ENCODE results near the gene TESK2. TPM values are rescaled to one million over a fixed set of nuclear protein-coding genes. Genes with fewer than 3 reads are reported as not detected.
"Not testable (repeated sequence)": the region's sequence is repeated elsewhere in the genome, so short reads cannot be mapped to it uniquely, and the experiment has no call there.

TESK2 gene
- total and polyA plus RNA-seq, 2 of the 8 experiments (the other 6 are each of a cell fraction or from before 2014, with no cell fraction given): 10.8 to 12.6 TPM

DNA sequence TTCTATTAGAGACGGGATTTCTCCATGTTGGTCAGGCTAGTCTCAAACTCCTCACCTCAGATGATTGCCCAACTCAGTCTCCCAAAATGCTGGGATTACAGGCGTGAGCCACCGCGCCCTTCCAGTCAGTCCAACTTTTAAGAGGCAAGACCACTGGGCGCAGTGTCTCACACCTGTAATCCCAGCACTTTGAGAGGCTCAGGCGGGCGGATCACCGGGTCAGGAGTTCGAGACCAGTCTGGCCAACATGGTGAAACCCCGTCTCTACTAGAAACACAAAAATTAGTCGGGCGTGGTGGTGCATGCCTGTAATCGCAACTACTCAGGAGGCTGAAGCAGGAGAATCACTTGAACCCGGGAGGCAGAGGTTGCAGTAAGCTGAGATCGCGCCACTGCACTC, 28.8 kb upstream of the TESK2 start:
- peaks cover 20 to 29% of the 10 kb centered on the region in 2 experiments for H4K20me1 ChIP-seq (replicated peaks in 1 of 2; ENCODE audit: control insufficient read depth in 1 of 2, insufficient read depth in 2 of 2, low read length in 2 of 2)
- H3K27me3 ChIP-seq (replicated peaks in 1 of 4; ENCODE audit: control insufficient read depth in 3 of 4, extremely low read depth in 1 of 4, insufficient read depth in 3 of 4, low read length in 3 of 4); H2BK120ac ChIP-seq (replicated peaks; ENCODE audit: low read depth, low read length); H3K18ac ChIP-seq (ENCODE audit: extremely low read depth, low read length); H2BK12ac ChIP-seq (ENCODE audit: low read depth, low read length); H2AFZ ChIP-seq (ENCODE audit: low read length); H3K9ac ChIP-seq (replicated peaks in 1 of 4; ENCODE audit: extremely low read depth in 1 of 4, low read depth in 3 of 4, low read length in 3 of 4); FAIRE-seq; H3K4ac ChIP-seq (replicated peaks; ENCODE audit: insufficient read length, low read depth, low read length); H3K23ac ChIP-seq (ENCODE audit: insufficient read length); H3K14ac ChIP-seq (ENCODE audit: insufficient read length); DNase-seq (ENCODE audit: low read depth in 1 of 2, low spot score in 2 of 2); H4K8ac ChIP-seq (ENCODE audit: extremely low read depth, insufficient read depth, low read length); H2BK5ac ChIP-seq (ENCODE audit: low read depth, low read length); H3K79me1 ChIP-seq (ENCODE audit: low read depth, low read length); H4K5ac ChIP-seq (ENCODE audit: insufficient read length, low read depth, low read length); H2AK5ac ChIP-seq (ENCODE audit: low read depth, low read length); H2BK20ac ChIP-seq (ENCODE audit: low read length); H3K27ac ChIP-seq (ENCODE audit: low read depth, low read length); H4K91ac ChIP-seq (replicated peaks; ENCODE audit: insufficient read length, low read length); H3K56ac ChIP-seq (replicated peaks; ENCODE audit: insufficient read length, low read depth, low read length); H3K23me2 ChIP-seq (ENCODE audit: low read depth, low read length); H2BK15ac ChIP-seq (ENCODE audit: low read length); H3K9me3 ChIP-seq (ENCODE audit: insufficient read depth in 2 of 2, low read depth in 1 of 2, low read length in 1 of 2): not testable (repeated sequence)
- peaks cover 17 to 49% (median 34%) of the 10 kb centered on the region in 4 experiments for H3K36me3 ChIP-seq (ENCODE audit: control insufficient read depth in 2 of 4, insufficient read depth in 4 of 4, low read length in 3 of 4)
- peaks cover 2 to 12% (median 3%) of the 10 kb centered on the region in 4 experiments; a peak in 4 of 7 replicates for H3K4me1 ChIP-seq (replicated peaks in 1 of 4; ENCODE audit: control insufficient read depth in 3 of 4, insufficient read depth in 4 of 4, low read length in 3 of 4)
- peak overlapping the region in 2 of 4 experiments; percentile 25 to 100; a peak in 4 of 8 replicates for H3K4me3 ChIP-seq (ENCODE audit: extremely low read depth in 1 of 4, insufficient read depth in 2 of 4, low read depth in 3 of 4, low read length in 4 of 4)
- H3K4me2 ChIP-seq (ENCODE audit: insufficient read depth in 1 of 2, low read depth in 2 of 2, low read length in 2 of 2): peak overlapping the region; percentile 44 to 90
- H3K79me2 ChIP-seq (ENCODE audit: control insufficient read depth in 1 of 2, insufficient read depth in 2 of 2, low read length in 2 of 2): peaks cover 30 to 61% of the 10 kb centered on the region in 2 experiments
- ChIA-PET POLR2A (ENCODE audit: partially characterized antibody) (interaction anchor here (0.7 to 13.3 kb wide), 11 partner anchors 14 to 179 kb away, joined by 3 to 741 read pairs (median 8); partner anchors contain the start of genes AKR1A1, CCDC163, MMACHC and MUTYH), CTCF (ENCODE audit: partially characterized antibody) (interaction anchor here (0.6 to 5.4 kb wide), 2 partner anchors 50 to 162 kb away, joined by 3 to 53 read pairs; no protein-coding TSS in a partner anchor)
- WGBS, 2 experiments (ENCODE audit: extremely low coverage in 1 of 2, insufficient coverage in 1 of 2, insufficient read length in 1 of 2, insufficient replicate concordance in 2 of 2, low coverage in 1 of 2, low lambda C conversion rate in 2 of 2, missing lambda C conversion rate in 1 of 2): 84% methylated on average over 14 of the region's 16 CpGs; no CpG with 5 or more reads in 1 of the 2 experiments
